Urothelium cell line (cell line): ENCODE measurements around the gene ACOXL.

Experiments
- DNase-seq: peaks from one replicate; pipeline ENCODE4 v3.0.0; 2011; ENCODE audit warnings: low spot score, mixed read lengths
- FAIRE-seq: peaks from 2 replicates; lab custom pipeline; 2011; peaks lifted over from hg19 to GRCh38; lab: Jason Lieb, UNC

Gene ACOXL

GRCh38 chr2:110819711-110820110 lies 87.3 kb downstream of the ACOXL start:
- DNase-seq (no peak), FAIRE-seq (no peak)

DNA sequence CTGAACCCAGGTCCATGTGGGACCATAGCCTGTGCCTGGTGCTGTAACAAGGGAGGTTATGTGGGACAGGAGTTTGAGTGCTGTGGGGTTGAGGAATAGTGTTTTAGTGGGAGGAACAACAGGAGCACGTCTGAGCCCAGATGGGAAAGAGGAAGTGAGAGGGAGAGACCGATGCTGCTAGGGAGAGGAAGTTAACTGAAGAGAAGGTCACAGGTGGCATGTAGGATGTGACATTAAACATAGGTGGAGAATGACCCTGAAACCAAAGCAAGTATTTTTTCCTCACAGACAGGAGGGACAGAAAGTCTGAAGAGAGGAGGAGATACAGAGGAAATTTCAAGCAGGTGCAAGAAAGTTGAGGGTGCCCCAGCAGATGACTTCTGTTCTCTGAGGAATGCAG lies 87.8 kb downstream of the ACOXL start:
- DNase-seq, result no peak
- no peak for FAIRE-seq

- DNase-seq (no peak), FAIRE-seq (no peak)
These were observed 90.8 kb downstream of the ACOXL start for GRCh38 chr2:110823165-110823564.

- DNase-seq, result no peak
- peak; percentile 23 for FAIRE-seq
These were observed 95.1 kb downstream of the ACOXL start for GRCh38 chr2:110827511-110827910.

DNA sequence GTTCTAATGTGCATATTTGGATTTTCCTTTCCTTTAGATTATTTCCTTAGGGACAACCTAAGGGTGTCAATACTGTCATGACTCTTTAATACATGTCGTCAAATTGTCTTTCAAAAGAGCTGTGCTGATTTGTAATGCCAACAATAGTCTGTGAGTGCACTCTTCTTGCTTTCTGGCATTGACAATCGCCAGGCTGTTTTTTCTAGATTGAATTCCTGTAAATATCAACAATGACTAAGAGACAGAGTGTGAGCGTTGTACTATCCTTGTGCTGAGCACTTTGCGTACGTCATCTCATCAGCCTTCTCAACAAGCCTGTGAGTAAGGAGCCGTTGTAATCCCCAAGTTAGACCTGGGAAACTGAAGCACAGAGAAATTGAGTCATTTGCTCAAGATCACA lies 96.0 kb downstream of the ACOXL start:
- FAIRE-seq, result no peak
- no peak for DNase-seq

DNA sequence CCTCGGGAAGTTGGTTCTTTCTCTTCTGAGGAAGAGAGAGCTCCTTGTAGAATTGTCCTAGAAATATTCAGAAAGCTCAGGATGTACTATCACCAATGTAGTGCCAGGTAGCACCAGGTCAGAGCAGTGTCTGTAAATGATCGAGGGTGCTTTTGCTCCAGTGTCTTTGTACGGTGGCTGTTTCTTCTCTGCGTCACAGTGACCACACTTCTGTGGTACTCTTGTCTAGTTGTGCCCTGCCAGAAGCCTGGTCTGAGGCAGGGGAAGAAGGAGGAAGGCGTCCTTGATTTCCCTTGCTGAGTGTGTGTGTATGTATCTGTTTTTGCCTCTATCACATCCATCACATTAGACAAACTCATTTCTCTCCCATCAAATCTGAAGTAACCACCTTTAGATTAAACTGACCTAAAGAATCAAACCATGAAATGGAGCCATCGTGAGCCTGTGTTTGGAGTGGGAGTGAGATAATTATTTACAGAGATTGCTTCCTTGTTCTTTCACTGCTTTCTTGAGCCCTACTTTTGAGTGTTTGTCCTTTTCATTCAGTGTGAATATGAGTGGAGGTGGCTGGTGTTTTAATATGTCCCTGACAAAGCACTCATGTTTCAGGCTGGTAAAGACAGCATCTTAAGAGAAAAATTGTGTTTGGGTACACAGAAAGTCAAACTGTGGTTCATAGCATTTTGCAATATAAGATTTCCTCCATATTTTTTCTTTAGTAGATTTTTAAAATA lies 97.2 kb downstream of the ACOXL start:
- no peak for DNase-seq
- FAIRE-seq, result no peak

DNA sequence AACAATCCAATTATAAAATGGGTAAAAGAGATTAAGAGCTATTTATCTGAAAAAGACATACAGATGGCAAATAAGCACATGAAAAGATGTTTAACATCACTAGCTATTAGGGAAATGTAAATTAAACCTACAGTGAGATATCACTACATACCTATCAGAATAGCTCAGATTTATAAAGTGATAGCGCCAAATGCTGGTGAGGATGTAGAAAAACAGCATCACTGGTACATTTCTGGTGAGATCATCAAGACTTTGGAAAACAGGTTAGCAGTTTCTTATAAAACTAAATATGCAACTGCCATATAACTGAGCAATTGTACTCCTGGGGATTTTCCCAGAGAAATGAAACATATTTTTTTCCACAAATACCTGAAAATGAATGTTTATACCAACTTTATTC lies 100.4 kb downstream of the ACOXL start:
- DNase-seq, result no peak
- no peak for FAIRE-seq

- FAIRE-seq (no peak), DNase-seq (no peak)
These were observed 101.9 kb downstream of the ACOXL start for GRCh38 chr2:110834134-110834827.

GRCh38 chr2:110836671-110837070 lies 104.3 kb downstream of the ACOXL start:
- FAIRE-seq (no peak), DNase-seq (no peak)

GRCh38 chr2:110837446-110838409 lies 105.4 kb downstream of the ACOXL start:
- FAIRE-seq (peak; percentile 86), DNase-seq (no peak)

- no peak for FAIRE-seq
- no peak for DNase-seq
These were observed 106.4 kb downstream of the ACOXL start for GRCh38 chr2:110838657-110839384.

GRCh38 chr2:110840508-110840907 lies 108.1 kb downstream of the ACOXL start:
- FAIRE-seq, result no peak
- DNase-seq, result no peak

- FAIRE-seq (no peak), DNase-seq (no peak)
These were observed 109.7 kb downstream of the ACOXL start for GRCh38 chr2:110842048-110842447.

GRCh38 chr2:110843496-110843895 lies 111.1 kb downstream of the ACOXL start:
- DNase-seq (no peak), FAIRE-seq (no peak)

GRCh38 chr2:110843959-110844510 lies 111.7 kb downstream of the ACOXL start:
- DNase-seq, result no peak
- no peak for FAIRE-seq

GRCh38 chr2:110847651-110848050 lies 115.3 kb downstream of the ACOXL start:
- DNase-seq, result no peak
- FAIRE-seq, result no peak

- no peak for FAIRE-seq
These were observed 115.7 kb downstream of the ACOXL start for GRCh38 chr2:110848071-110848470.

DNA sequence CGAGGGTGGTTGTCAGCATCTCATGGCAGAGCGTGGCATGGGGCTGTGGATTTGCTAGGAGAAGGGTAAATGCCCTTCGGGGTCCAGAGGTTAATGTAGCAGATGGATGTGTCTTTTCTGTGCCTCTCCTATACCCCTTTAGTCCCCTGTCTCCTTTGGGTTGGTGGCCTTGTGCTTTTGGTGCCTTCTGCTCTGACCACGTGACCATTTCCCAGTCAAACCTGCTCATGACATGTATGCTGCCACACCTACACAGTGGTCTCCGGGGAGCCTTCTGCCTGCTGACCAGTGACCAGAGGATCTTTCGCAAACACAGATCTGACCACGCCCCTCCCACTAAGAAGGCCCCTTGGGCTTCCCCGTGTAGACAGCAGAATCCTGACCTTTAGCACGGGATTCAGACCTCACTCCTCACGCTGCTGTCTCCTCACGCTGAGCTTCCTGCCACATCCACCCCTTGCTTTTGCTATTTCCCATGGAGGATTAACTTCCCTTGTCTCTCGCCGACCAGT lies 116.2 kb downstream of the ACOXL start:
- no peak for DNase-seq
- no peak for FAIRE-seq

More at GRCh38 chr2:110848071-110848470, 115.7 kb downstream of the ACOXL start:
- no peak for DNase-seq

DNA sequence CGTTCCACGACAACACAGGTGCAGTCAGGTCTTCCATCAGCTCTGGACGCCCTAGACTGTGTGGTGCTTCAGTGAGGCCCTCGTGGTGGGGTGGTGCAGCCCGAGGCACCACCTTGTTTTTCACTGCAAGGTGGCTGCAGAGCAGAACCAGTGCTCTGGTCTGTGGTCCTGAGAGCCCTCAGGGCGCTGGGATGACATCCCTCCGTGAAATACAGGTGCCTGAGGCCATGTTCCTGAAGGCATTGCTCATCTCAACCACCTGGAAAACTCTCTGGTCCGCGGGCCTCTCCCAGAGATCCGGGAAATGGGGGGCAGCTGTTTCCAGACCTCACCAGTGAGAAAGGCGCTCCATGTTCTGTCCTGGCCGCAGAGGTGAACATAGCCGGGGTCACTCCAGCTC lies 119.2 kb downstream of the ACOXL start:
- DNase-seq, result no peak
- FAIRE-seq, result no peak

- FAIRE-seq (no peak), DNase-seq (no peak)
These were observed 119.7 kb downstream of the ACOXL start for GRCh38 chr2:110852051-110852450.
